Limb (tissue), 2 donors: ENCODE data around the gene DHPS.
"Not testable (repeated sequence)": the region's sequence is repeated elsewhere in the genome, so short reads cannot be mapped to it uniquely, and the experiment has no call there.

Source experiments
- DNase-seq, 2 donors: peaks; one replicate each; pipeline ENCODE4 v3.0.0-alpha.2; 2016; ENCODE audit errors: extremely low spot score in 2 of 2

The DHPS gene

DNA sequence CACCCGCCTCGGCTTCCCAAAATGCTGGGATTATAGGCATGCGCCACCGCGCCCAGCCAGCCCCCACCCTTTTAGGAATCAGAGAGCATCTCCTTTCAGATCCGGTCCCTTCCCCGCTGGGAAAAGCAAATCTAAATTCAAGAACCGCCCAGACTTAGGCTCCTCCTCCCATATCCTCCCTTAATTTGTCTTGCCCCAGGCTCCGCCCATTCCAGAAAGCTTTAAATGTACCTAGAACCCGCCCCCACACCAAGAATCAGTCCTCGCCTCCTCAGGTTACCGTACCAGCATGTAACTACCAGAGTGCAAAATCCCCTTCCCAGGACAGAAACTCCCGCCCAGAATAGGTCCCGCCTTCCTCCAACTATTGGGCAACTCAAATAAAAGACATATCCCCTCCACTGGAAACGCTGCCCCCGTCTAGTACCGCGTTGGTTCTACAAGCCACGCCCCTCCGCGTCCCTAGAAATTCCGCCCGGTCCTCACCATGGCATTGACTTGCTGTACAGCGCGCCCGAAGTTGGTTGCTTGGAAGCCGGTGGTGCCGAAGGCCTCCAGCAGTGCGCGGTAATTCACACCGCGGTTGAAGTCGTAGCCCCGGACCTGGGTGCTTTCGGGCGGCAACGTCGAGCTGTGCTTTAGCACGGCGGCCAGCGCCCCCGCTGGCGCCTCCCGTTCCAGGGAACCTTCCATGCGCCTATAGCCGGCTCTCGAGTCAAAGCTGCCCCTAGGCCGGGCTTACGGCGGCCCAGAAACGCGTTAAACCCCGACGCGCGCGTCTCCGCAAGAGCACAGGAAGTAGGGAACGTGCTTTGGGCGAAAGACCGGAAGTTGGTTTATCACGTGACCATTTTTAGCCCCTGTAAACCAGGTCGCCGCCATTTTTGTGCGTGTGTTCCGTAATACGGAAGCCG is at the start of gene DHPS:
Gene DHPS (minus strand): TSS at position 807 of the 914 bp plus-strand sequence. CDS start 114 bp downstream, at position 693.
- peak; percentile 88 to 96 for DNase-seq

DNA sequence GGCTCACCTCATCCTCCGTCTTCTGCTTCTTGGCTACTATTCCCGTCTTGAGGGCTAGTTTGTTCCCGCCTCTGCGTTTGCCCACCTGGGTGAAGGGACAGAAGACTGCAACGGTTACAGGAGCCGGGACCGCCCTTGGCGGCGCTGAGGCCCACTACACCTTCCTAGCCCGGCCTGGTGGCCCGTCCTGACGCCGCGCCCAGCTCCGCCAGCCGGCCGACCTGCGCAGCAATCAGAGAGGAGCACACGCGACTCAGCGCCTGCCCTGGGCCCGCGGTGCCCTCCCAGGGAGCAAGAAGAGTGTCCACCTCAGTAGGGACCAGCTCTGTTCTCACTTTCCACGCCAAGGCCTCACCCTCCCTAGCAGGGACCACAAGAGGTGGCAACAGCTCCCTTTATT is 49.7 kb upstream of the DHPS start:
- no peak for DNase-seq

DNA sequence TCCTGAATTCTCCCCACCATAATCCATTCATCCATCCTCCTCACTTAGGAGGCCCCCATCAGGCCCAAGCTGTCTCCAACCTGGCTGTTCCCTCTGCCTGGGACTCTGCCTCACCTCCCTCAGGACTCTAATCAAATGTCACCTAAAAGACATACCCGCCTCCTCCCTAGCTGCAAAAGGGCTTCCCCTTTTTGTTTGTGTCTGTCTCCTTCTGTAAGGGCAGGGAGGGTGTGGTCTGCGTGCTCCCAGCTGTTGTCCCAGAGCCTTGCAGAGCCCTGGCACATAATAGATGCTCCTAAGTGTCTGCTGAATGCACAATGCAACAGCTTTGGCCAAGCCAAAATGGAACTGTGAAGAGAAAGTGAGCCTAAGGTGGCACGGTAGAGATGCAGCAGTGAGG is 48.4 kb upstream of the DHPS start:
- DNase-seq, result no peak

DNA sequence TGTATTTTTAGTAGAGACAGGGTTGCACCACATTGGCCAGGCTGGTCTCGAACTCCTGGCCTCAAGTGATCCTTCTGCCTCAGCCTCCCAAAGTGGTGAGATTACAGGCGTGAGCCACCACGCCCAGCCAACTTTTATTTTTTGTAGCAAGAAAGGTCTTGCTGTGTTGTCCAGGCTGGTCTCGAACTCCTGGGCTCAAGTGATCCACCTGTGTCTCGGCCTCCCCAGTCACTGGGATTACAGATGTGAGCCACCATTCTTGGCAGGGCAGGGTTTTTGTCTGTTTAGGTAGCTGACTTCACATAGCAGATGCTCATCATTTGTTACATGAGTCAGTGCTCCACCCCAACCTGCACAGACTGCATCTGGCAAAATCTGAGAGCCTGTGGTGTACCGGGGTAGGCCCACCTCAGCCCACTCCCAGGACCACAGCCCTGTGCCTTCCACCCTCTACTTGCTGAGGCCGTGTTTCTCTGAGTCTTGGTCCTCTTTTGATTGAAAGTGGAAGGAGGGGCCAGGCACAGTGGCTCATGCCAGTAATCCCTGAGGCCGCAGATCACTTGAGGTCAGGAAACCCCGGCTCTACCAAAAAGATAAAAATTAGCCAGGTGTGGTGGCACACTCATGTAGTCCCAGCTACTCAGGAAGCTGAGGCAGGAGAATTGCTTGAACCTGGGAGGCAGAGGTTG is 46.2 kb upstream of the DHPS start:
- DNase-seq, result no peak

DNA sequence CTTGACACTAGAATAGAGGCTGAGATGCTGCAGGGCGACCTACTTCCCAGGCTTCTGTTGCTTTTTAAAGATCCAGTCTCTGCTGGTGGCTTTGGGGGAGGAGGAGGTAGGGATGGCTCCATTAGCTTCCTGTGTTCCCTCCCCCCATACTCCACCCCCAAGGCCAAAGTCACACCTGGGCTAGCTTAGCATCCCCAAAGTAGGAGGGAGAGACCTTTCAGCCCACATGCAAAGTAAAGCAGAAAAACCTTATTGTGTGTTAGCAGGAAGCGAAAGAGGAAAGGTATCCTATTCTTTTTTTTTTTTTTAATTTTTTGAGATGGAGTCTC is 45.3 kb upstream of the DHPS start:
- DNase-seq, result no peak

DNA sequence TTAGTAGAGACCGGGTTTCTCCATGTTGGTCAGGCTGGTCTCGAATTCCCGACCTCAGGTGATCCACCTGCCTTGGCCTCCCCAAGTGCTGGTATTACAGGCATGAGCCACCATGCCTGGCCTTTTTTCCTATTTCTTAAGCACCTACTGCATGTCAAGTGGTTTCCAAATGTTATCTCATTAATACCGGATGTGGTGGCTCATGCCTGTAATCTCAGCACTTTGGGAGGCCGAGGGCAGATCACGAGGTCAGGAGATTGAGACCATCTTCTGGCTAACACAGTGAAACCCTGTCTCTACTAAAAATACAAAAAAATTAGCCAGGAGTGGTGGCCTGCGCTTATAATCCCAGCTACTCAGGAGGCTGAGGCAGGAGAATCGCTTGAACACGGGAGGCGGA is 43.9 kb upstream of the DHPS start:
- DNase-seq, result not testable (repeated sequence)

DNA sequence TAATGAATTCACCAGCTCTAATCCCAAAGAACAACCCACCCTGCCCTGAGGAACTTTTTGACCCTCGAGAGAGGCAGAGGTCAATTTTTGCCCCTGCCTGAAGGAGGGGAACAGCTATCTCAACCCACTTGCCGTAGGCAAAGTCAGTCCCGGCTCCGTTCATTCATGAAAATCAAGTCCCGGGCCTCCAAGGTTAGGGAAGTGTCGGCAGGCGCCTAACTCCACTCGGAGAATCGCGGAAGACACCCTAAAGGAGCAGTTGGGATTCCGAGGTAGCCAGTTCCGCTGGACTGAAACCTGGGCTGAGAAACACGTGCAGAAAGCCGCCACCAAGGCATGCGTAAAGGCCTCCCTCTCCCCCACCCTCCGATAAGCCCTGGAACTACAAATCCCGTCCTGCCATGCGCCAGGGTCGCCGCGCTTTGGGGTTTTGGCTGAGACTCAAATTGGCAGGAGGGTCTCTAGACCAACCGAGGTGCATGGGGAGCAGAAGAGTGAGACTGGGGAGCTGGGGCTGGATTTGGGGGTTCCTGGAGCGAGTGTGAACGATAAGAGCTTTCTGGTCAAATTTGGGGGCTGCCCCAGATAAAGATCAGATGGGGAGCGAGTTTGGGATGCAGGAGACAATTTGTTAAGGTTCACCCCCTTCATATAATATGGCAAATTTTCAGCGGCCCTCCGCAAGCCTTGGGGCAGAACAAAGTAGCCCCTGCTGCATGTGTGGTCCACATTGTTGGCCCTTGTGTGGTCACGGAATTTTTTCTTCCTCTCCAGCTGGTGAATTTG is 42.2 kb upstream of the DHPS start, which contains the start of gene TNPO2:
Gene TNPO2 (minus strand): TSS at position 292 of the 786 bp plus-strand sequence. CDS start 2,955 bp downstream, outside the sequence.
- DNase-seq, result peak; percentile 66 to 84

DNA sequence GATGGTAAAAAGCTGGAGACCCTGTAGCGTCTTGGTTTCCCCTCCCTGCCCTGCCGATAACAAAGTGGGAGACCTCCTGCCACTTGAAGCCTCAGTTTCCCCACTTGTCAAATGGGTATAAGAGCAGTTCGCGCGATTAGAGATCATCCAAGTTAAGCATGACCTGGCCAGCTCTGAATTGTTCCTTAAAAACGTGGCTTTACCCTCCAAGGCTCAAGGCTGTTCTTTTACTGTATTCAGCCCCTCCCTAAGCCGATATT is 41.6 kb upstream of the DHPS start:
- no peak for DNase-seq

DNA sequence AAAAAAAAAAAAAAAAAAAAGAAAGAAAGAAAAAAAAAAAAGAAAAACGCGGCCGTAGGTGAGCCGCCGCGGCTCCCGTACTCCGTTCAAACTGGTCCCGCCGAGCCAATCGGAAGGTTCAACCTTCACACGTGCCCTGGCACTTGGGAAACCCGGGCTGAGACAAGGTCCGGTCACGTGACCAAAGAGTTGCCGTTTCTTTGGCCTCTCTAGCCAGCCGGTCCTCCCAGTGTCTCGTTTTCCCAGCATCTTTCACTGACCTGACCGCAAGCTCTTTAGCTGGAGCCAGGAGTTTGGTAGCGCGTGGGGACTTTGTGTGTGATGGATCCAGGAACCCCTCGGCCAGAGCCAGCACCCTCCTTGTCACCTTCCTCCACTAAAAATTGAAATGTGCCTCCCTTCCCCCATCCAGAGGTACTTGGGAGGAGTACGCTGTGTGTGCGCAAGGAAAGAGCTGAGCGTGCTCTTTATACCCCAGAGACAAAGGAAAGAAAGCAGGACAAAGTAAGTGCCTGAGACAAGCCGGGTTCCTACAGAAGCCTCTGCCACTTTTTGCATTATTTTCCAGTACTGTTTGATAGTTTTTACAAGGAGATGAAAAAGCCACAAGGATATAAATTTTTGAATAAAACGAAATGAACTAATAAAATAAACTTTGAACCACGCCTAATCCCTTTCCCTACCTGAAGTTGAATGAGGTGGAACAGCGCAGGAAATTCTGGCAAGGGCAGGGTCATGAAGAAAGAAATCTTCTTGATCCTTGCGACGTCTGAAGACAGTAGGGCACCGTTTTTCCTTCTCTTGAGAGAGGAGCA is 41.1 kb upstream of the DHPS start:
- DNase-seq, result peak; percentile 93 to 97

DNA sequence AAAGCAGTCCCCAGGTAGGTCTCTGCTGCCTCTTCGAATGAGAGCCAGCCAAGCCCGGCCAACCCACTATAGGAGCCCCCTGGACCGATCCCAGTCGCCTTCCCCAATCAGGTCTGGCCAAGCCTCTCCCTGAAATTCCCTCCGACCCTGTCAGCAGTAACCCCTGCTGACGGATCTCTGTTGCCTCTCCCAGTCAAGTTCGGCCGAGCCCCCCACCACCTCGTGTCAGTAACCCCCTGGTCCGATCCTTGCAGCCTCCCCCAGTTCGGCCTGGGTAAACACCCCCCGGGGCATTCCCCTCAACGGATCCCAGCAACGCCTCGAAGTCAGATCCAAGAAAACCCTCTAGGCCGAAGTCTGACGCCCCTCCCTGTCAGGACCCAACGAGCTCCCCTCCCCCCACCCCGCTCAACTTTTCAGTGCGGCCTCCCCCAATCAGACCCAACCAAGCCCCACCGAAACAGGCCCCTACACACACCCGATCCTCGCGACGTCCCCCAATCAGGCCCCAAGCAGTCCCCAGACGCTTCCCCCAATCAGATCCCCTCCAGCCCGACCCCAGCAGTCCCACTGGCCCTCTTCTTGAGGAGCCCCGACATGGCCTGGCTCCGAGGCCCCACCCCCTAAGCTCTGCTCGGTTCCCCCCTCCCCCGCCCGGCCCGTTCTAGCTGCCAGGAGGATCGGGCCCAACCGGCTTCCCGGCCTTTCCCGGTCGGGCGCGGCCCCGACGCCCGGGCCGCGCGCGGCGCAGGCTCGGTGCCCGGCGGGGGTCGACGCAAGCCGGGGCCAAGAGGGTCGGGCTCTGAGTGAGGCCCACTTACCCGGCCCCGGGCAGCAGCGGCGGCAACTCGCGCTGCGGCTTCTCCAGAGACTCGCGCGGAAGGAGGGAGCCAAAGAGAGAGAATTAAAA is 40.2 kb upstream of the DHPS start:
- DNase-seq, result peak; percentile 65 to 88

DNA sequence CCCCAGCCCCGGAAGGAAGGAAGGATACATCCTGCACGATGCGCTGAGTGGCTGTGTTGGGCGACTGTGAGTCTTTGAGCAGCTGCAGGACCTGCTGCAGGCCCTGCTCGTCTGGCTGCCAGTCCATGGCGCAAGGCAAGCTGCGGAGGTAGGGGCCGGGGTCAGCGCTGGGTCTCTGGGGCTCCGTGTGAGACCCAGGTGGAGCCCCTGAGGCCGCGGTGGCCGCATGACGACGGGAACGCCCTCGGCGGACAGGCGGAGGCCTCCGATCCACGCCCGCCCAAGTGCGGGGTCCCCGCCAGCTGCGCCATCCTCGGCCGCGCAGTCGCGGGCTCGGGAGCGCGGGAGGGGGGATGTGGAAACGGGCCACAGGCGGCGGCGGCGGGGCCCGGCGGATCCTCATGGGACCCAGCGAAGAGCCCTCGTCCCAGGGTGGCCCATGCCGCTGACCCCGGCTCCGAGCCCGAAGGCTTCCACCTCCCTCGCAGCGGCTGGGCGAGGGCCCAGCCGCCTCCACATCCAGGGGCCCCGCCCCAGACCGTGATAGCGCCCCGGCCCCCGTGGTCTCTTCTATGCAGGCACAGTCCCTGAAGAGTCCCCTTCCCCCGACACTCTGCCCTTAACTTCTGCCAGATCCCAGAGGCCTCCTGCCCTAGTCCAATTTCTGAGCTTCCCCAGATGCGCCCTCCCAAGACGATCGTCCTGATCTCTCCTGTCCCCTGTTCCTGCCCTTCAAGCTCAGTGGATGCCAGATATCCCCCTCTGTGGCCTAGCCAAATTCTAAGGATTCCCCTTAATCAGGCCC is 39.4 kb upstream of the DHPS start:
- no peak for DNase-seq

DNA sequence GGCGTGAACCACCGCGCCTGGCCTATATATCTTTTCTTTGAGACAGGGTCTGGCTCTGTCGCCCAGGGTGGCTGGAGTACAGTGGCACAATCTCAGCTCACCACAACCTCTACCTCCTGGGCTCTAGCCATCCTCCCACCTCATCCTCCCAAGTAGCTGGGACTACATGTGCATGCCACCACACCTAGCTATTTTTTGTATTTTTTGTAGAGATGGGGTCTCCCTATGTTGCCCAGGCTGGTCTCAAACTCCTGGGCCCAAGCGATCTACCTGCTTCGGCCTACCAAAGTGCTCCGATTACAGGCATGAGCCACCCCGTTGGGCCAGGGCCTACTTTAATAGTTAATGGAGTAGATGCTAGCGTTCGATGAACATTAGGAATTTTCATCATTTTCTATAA is 38.6 kb upstream of the DHPS start:
- DNase-seq, result no peak

DNA sequence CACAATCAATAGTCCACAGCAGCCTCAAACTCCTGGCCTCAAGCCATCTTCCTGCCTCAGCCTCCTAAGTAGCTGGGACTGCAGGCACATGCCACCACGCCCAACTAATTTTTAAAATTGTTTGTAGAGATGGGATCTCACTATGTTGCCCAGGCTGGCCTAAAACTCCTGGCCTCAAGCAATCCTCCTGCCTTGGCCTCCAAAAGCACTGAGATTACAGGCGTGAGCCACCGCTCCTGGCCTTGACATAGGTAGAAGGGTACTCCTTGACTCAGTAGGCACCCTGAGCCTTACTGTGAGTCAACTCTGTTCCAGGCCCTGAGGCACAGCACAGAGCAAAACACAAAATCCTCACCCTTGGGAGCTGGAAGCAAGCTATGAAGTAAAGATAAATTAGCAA is 34.2 kb upstream of the DHPS start:
- DNase-seq, result no peak

DNA sequence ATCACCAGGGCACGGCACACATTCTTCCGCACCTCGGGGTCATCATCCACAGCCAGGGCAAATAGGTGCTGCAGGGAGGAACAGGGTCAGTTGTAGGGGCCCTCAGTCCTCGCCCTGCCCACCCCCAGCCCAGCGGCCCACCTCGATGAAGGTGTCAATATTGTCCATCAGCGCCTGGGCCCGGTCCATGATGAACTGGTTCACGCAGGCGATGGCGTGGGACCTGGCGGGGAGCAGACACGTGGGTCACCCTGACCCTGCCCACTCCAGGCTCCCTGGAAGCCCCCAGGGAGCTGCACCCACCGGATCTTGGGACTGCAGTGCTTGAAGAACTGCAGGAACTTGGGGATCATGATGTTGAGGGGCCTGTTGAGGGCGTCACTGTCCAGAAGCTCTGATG is 33.4 kb upstream of the DHPS start:
- DNase-seq, result no peak

DNA sequence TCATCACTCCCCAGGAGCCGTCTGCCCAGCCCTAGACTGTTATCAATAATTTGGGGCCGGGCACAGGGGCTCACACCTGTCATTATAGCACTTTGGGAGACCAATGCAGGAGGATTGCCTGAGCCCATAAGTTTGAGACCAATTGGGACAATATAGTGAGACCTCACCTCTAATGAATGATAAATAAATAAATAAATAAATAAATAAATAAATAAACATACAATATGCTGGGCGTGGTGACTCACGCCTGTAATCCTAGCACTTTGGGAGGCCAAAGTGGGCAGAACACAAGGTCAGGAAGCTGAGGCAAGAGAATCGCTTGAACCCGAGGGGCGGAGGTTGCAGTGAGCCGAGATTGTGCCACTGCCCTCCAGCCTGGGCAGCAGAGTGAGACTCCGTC is 31.6 kb upstream of the DHPS start:
- not testable (repeated sequence) for DNase-seq

DNA sequence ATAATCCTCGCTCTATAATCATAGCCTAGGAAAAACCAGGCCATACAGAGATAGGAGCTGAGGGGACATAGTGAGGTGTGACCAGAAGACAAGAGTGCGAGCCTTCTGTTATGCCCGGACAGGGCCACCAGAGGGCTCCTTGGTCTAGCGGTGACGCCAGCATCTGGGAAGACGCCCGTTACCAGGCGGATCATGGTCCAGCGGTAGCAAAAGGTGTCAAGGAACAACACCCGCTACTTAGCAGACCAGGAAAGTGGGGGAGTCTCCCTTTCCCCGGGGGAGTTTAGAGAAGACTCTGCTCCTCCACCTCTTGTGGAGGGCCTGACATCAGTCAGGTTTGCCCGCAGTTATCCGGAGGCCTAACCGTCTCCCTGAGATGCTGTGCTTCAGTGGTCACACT is 30.4 kb upstream of the DHPS start:
- not testable (repeated sequence) for DNase-seq

DNA sequence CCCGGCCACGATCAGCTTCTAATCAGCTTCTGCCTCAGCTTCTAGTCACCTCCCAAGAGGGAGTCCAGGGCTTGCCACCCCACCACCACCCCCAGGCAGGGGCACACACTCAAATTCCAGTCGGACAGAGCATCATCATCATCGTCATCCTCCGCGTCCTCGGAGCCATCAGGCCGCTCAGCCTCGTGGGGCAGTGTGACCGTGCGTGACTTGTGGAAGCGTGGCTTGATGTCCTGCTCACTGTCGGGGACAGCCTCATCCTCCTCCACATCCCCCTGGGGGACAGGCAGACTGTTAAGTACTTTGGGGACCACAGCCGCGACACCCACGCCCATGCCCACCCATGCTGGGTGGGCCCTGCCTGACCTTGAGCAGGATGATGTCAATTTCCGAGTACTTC is 29.5 kb upstream of the DHPS start:
- DNase-seq, result no peak

DNA sequence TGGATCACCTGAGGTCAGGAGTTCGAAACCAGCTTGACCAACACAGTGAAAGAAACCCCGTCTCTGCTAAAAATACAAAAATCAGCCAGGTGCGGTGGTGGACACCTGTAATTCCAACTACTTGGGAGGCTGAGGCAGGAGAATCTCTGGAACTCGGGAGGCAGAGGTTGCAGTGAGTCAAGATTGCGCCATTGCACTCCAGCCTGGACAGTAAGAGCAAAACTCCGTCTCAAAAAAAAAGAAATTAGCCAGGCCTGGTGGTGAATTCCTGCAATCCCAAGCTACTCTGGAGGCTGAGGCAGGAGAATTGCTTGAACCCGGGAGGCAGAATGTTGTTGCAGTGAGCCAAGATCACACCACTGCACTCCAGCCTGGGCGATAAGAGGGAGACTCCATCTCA is 27.0 kb upstream of the DHPS start:
- DNase-seq, result no peak

DNA sequence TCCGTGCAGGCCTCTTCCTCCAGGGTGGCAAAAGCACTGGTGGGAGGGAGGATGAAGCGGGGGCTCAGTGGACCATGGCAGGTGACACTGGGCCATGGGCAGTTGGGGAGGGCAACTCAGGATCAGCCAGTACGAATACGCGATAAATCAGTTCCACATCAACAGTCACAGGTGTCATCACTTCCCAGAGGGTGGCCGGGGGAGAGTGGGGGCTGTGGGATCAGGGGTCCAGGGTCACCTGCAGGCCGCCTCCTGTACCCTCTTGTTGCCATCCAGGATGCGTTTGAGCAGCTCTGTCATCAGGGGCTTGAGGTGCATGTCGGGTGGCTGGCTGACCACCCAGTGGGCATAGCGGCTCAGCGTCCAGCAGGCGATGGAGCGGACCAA is 24.6 kb upstream of the DHPS start:
- no peak for DNase-seq
